GM23338 (cell line): ENCODE measurements around the gene SMOC2. TPM values are rescaled to one million over a fixed set of nuclear protein-coding genes. Genes with fewer than 3 reads are reported as not detected.

ENCODE experiments used
- ATAC-seq: fragments of 200-7000 bp; cut with Tn5 transposase; 3 replicates; pipeline ENCODE4 v1.9.1; 2020
- DNase-seq: peaks from one replicate; pipeline ENCODE4 v3.0.0-alpha.2; 2015; ENCODE audit warnings: low spot score
- H2AFZ ChIP-seq: fragments of 200-600 bp; sonication (generic); 2 replicates; pipeline ENCODE4 v1.8.0; 2016; ENCODE audit warnings: antibody characterized with exemption, mild to moderate bottlenecking, moderate library complexity
- H3F3A ChIP-seq: fragments of 200-600 bp; sonication (generic); replicated peaks from 2 replicates; pipeline ENCODE4 v1.8.0; 2017; ENCODE audit warnings: antibody characterized with exemption, mixed run types, low read depth
- H3K27ac ChIP-seq: fragments of 200-600 bp; sonication (generic); 2 replicates; pipeline ENCODE4 v1.6.1; 2016; ENCODE audit warnings: low read depth
- H3K27me3 ChIP-seq: fragments of 200-600 bp; sonication (generic); 2 replicates; pipeline ENCODE4 v1.8.0; 2016; ENCODE audit warnings: mild to moderate bottlenecking, mixed run types, moderate library complexity; ENCODE audit not compliant: insufficient read depth
- H3K36me3 ChIP-seq: fragments of 200-600 bp; sonication (generic); 2 replicates; pipeline ENCODE4 v1.8.0; 2016; ENCODE audit warnings: mild to moderate bottlenecking; ENCODE audit not compliant: insufficient read depth
- H3K4me1 ChIP-seq: fragments of 200-600 bp; sonication (generic); 2 replicates; pipeline ENCODE4 v1.8.0; 2016; ENCODE audit warnings: mild to moderate bottlenecking, moderate library complexity; ENCODE audit not compliant: insufficient read depth
- H3K4me2 ChIP-seq: fragments of 200-600 bp; sonication (generic); 2 replicates; pipeline ENCODE4 v1.7.1; 2017; ENCODE audit warnings: mixed run types
- H3K4me3 ChIP-seq: fragments of 200-600 bp; sonication (generic); 2 replicates; pipeline ENCODE4 v1.6.1; 2016; ENCODE audit warnings: mixed run types
- H3K79me2 ChIP-seq: fragments of 200-600 bp; sonication (generic); replicated peaks from 2 replicates; pipeline ENCODE4 v1.8.0; 2017; ENCODE audit warnings: mild to moderate bottlenecking; ENCODE audit not compliant: insufficient read depth
- H3K9me2 ChIP-seq: fragments of 200-600 bp; sonication (generic); 2 replicates; pipeline ENCODE4 v1.8.0; 2017; ENCODE audit not compliant: insufficient read depth
- H4K20me1 ChIP-seq: fragments of 200-600 bp; sonication (generic); replicated peaks from 2 replicates; pipeline ENCODE4 v1.8.0; 2017; ENCODE audit warnings: mild to moderate bottlenecking; ENCODE audit not compliant: insufficient read depth
- H3K27ac Mint-ChIP-seq: 2 replicates; pipeline ENCODE4 v1.8.0; 2020; ENCODE audit warnings: inconsistent platforms, mild to moderate bottlenecking, moderate library complexity, mixed read lengths
- H3K27me3 Mint-ChIP-seq: 3 replicates; pipeline ENCODE4 v1.8.0; 2022; ENCODE audit warnings: low read depth, mild to moderate bottlenecking, moderate library complexity, mixed read lengths, inconsistent platforms; ENCODE audit not compliant: insufficient read depth, poor library complexity
- H3K36me3 Mint-ChIP-seq: 3 replicates; pipeline ENCODE4 v1.8.0; 2021; ENCODE audit warnings: low read depth, mild to moderate bottlenecking, inconsistent platforms, moderate library complexity, mixed read lengths
- H3K4me1 Mint-ChIP-seq: 3 replicates; pipeline ENCODE4 v1.8.0; 2020; ENCODE audit warnings: mild to moderate bottlenecking, inconsistent platforms, mixed read lengths
- H3K4me3 Mint-ChIP-seq: 3 replicates; pipeline ENCODE4 v1.8.0; 2021; ENCODE audit warnings: moderate library complexity, mild to moderate bottlenecking, inconsistent platforms, mixed read lengths
- H3K9me3 Mint-ChIP-seq: 3 replicates; pipeline ENCODE4 v1.8.0; 2020; ENCODE audit warnings: moderate library complexity, mild to moderate bottlenecking, inconsistent platforms, mixed read lengths
- CREB1 ChIP-seq: fragments of 250-450 bp; sonication (Bioruptor Pico); IDR thresholded peaks from 2 replicates; pipeline ENCODE4 v1.5.0; 2020; ENCODE audit warnings: low read depth, mild to moderate bottlenecking, moderate library complexity
- EZH2 ChIP-seq: fragments of 200-600 bp; sonication (generic); IDR thresholded peaks from one replicate; pipeline ENCODE4 v1.8.0; 2017; ENCODE audit warnings: antibody characterized with exemption, mild to moderate bottlenecking, low read depth; ENCODE audit not compliant: unreplicated experiment
- EZH2phosphoT487 ChIP-seq: fragments of 200-600 bp; sonication (generic); IDR thresholded peaks from one replicate; pipeline ENCODE4 v1.8.1; 2018; ENCODE audit warnings: antibody characterized with exemption; ENCODE audit not compliant: unreplicated experiment
- JUNB ChIP-seq: IDR thresholded peaks from one replicate; pipeline ENCODE4 v1.6.1; 2016; ENCODE audit warnings: antibody characterized with exemption; ENCODE audit not compliant: unreplicated experiment
- NANOG ChIP-seq: IDR thresholded peaks from 2 replicates; pipeline ENCODE4 v1.6.1; 2016; ENCODE audit warnings: antibody characterized with exemption, borderline replicate concordance
- POLR2AphosphoS5 ChIP-seq: IDR thresholded peaks from 2 replicates; pipeline ENCODE4 v1.6.1; 2016; ENCODE audit warnings: antibody characterized with exemption, low read depth
- STAT1 ChIP-seq: IDR thresholded peaks from one replicate; pipeline ENCODE4 v1.6.1; 2016; ENCODE audit warnings: antibody characterized with exemption; ENCODE audit not compliant: unreplicated experiment
- ZNF114 ChIP-seq: fragments of 250-450 bp; sonication (Bioruptor Pico); IDR thresholded peaks from 2 replicates; pipeline ENCODE4 v1.5.0; 2020; ENCODE audit warnings: mild to moderate bottlenecking, moderate library complexity
- ZNF331 ChIP-seq: fragments of 250-450 bp; sonication (Bioruptor Pico); IDR thresholded peaks from 2 replicates; pipeline ENCODE4 v1.5.0; 2020; ENCODE audit warnings: low read depth, mild to moderate bottlenecking, moderate library complexity
- polyA plus RNA-seq: library from polyadenylated mRNA; unstranded; fragments of >200 nt; fragmentation: Nextera tagmentation; extraction: Ambion mirVana; gene quantifications from 2 replicates; pipeline ENCODE4 v1.2.1, GENCODE V29; 2016
- total RNA-seq: library from RNA; depleted of rRNA; stranded (reverse); fragments of >200 nt; shearing (Covaris generic); gene quantifications from 2 replicates; pipeline ENCODE4 v1.2.3, GENCODE V29; 2014
- TF ChIP-seq, protein P1 (sequence below): IDR thresholded peaks from 2 replicates; pipeline ENCODE4 v1.6.1; 2016; ENCODE audit warnings: antibody characterized with exemption
- TF ChIP-seq, protein P2 (sequence below): IDR thresholded peaks from one replicate; pipeline ENCODE4 v1.6.1; 2018; ENCODE audit warnings: antibody characterized with exemption; ENCODE audit not compliant: unreplicated experiment
- TF ChIP-seq, protein P3 (sequence below), 2 experiments: fragments of 200-600 bp in 1 of 2; sonication (generic) in 1 of 2; conservative IDR thresholded peaks; 2 replicates each; pipeline versions ENCODE4 v1.5.1 to v1.6.1; 2016 to 2017; ENCODE audit warnings: antibody characterized with exemption in 2 of 2, low read depth in 2 of 2, mild to moderate bottlenecking in 2 of 2, moderate library complexity in 1 of 2

The SMOC2 gene
- total and polyA plus RNA-seq, 2 experiments from 2014 or later: 4.3 to 6.5 TPM

DNA sequence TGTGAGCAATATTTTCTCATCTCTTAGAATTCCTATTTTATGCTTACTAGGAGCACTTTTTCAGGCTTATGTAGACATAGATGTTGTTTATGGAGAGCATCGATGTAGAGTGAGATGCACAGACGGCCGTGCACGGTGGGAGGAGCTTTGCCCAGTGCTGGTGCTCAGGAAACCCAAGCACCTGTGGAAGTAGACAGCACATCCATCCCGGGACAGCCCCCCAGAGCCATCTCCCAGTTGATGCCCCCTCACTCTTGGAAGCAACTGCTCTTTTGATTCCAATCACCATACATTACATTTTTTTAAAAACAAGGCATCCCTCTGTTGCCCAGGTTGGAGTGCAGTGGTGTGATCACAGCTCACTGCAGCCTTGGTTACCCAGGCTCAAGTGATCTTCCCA lies 143.7 kb downstream of the SMOC2 start:
- H3K4me3 Mint-ChIP-seq: no peak overlapping the region

DNA sequence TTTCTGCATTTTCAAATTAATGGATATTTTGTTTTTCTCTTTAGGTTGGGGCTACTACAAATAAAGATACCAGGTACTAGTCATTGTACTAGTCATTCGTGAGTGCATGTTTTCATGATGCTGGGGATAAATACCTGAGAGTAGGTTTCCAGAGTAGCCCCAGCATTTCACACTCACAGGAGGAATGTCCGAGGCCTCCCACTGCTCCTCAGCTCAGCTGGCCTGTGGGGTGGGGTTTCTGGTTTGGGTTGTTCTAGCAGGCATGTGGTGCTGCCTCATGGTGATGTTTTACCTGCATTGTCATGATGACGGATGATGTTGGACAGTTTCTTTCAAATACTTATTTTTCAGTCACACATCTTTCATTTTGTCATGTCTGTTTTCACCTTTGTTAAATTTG lies 144.5 kb downstream of the SMOC2 start:
- Histone ChIP-seq H3K4me1 (no peaks in the 10 kb centered on the region), H3K4me3 (no peak overlapping the region), H3F3A (no peaks in the 10 kb centered on the region), H3K4me2 (no peak overlapping the region), H3K79me2 (no peaks in the 10 kb centered on the region), H3K9me2 (no peaks in the 10 kb centered on the region), H3K36me3 (no peaks in the 10 kb centered on the region), H2AFZ (no peak overlapping the region), H4K20me1 (no peaks in the 10 kb centered on the region), H3K27me3 (no peaks in the 10 kb centered on the region), H3K27ac (no peak overlapping the region)
- H3K9me3 Mint-ChIP-seq: no peaks in the 10 kb centered on the region
- H3K36me3 Mint-ChIP-seq: no peaks in the 10 kb centered on the region
- no peaks in the 10 kb centered on the region for H3K27me3 Mint-ChIP-seq
- peak; percentile 49 for ATAC-seq
- H3K4me1 Mint-ChIP-seq: peaks cover 11% of the 10 kb centered on the region
- H3K4me3 Mint-ChIP-seq: no peak overlapping the region
- no peak for DNase-seq
- H3K27ac Mint-ChIP-seq: peak overlapping the region; percentile 39; the same call in 1 of the 2 replicates
- TF ChIP-seq EZH2: no peak
- TF ChIP-seq NANOG: no peak
- TF ChIP-seq ZNF331 (CRISPR knock-in tag): no peak
- TF ChIP-seq CREB1 (CRISPR knock-in tag): no peak
- TF ChIP-seq, protein P1, sequence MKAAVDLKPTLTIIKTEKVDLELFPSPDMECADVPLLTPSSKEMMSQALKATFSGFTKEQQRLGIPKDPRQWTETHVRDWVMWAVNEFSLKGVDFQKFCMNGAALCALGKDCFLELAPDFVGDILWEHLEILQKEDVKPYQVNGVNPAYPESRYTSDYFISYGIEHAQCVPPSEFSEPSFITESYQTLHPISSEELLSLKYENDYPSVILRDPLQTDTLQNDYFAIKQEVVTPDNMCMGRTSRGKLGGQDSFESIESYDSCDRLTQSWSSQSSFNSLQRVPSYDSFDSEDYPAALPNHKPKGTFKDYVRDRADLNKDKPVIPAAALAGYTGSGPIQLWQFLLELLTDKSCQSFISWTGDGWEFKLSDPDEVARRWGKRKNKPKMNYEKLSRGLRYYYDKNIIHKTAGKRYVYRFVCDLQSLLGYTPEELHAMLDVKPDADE: no peak
- TF ChIP-seq STAT1: no peak
- TF ChIP-seq EZH2phosphoT487: no peak
- TF ChIP-seq POLR2AphosphoS5: no peak
- TF ChIP-seq, protein P2, sequence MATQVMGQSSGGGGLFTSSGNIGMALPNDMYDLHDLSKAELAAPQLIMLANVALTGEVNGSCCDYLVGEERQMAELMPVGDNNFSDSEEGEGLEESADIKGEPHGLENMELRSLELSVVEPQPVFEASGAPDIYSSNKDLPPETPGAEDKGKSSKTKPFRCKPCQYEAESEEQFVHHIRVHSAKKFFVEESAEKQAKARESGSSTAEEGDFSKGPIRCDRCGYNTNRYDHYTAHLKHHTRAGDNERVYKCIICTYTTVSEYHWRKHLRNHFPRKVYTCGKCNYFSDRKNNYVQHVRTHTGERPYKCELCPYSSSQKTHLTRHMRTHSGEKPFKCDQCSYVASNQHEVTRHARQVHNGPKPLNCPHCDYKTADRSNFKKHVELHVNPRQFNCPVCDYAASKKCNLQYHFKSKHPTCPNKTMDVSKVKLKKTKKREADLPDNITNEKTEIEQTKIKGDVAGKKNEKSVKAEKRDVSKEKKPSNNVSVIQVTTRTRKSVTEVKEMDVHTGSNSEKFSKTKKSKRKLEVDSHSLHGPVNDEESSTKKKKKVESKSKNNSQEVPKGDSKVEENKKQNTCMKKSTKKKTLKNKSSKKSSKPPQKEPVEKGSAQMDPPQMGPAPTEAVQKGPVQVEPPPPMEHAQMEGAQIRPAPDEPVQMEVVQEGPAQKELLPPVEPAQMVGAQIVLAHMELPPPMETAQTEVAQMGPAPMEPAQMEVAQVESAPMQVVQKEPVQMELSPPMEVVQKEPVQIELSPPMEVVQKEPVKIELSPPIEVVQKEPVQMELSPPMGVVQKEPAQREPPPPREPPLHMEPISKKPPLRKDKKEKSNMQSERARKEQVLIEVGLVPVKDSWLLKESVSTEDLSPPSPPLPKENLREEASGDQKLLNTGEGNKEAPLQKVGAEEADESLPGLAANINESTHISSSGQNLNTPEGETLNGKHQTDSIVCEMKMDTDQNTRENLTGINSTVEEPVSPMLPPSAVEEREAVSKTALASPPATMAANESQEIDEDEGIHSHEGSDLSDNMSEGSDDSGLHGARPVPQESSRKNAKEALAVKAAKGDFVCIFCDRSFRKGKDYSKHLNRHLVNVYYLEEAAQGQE: no peak
- no peak for TF ChIP-seq ZNF114 (CRISPR knock-in tag)

More for the DNA sequence above, 143.7 kb downstream of the SMOC2 start:
- H3K4me1 ChIP-seq: no peaks in the 10 kb centered on the region
- H3K36me3 ChIP-seq: no peaks in the 10 kb centered on the region
- H3K27ac ChIP-seq: no peak overlapping the region
- TF ChIP-seq, protein P2: no peak
- TF ChIP-seq, protein P3, sequence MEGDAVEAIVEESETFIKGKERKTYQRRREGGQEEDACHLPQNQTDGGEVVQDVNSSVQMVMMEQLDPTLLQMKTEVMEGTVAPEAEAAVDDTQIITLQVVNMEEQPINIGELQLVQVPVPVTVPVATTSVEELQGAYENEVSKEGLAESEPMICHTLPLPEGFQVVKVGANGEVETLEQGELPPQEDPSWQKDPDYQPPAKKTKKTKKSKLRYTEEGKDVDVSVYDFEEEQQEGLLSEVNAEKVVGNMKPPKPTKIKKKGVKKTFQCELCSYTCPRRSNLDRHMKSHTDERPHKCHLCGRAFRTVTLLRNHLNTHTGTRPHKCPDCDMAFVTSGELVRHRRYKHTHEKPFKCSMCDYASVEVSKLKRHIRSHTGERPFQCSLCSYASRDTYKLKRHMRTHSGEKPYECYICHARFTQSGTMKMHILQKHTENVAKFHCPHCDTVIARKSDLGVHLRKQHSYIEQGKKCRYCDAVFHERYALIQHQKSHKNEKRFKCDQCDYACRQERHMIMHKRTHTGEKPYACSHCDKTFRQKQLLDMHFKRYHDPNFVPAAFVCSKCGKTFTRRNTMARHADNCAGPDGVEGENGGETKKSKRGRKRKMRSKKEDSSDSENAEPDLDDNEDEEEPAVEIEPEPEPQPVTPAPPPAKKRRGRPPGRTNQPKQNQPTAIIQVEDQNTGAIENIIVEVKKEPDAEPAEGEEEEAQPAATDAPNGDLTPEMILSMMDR (conservative IDR thresholded peaks at IDR 0.05; ENCODE audit: low read depth in 2 of 2): no peak
- no peak for TF ChIP-seq JUNB
- H3K4me2 ChIP-seq: no peak overlapping the region
- H3K4me3 ChIP-seq: no peak overlapping the region
- DNase-seq (no peak), ATAC-seq (no peak)
- no peaks in the 10 kb centered on the region for H3F3A ChIP-seq
- H3K9me2 ChIP-seq: no peaks in the 10 kb centered on the region
- H3K27me3 Mint-ChIP-seq: no peaks in the 10 kb centered on the region
- H3K36me3 Mint-ChIP-seq: no peaks in the 10 kb centered on the region
- no peak overlapping the region for H3K27ac Mint-ChIP-seq
- H3K27me3 ChIP-seq: no peaks in the 10 kb centered on the region
- peaks cover 13% of the 10 kb centered on the region for H3K4me1 Mint-ChIP-seq
- no peaks in the 10 kb centered on the region for H3K79me2 ChIP-seq
- no peak overlapping the region for H2AFZ ChIP-seq
- no peaks in the 10 kb centered on the region for H4K20me1 ChIP-seq
- no peaks in the 10 kb centered on the region for H3K9me3 Mint-ChIP-seq
